Tongue (tissue), 2 donors: ENCODE results near the gene CDADC1. TPM values are rescaled to one million over a fixed set of nuclear protein-coding genes. Genes with fewer than 3 reads are reported as not detected.
"Not testable (repeated sequence)": the region's sequence is repeated elsewhere in the genome, so short reads cannot be mapped to it uniquely, and the experiment has no call there.

Experiments used
- DNase-seq: peaks from one replicate; pipeline ENCODE4 v3.0.0-alpha.2; 2015
- total RNA-seq: library from RNA; depleted of rRNA; stranded (reverse); fragments of >200 nt; gene quantifications from one replicate; pipeline ENCODE4 v1.2.3, GENCODE V29; 2014

CDADC1 gene
- total RNA-seq, 1 donor from 2014 or later, result 8.3 TPM

- no peak for DNase-seq
These were observed 68.2 kb downstream of the CDADC1 start for GRCh38 chr13:49315756-49316482.

GRCh38 chr13:49319551-49319950 is 71.8 kb downstream of the CDADC1 start:
- no peak for DNase-seq

- no peak for DNase-seq
These were observed 72.2 kb downstream of the CDADC1 start for GRCh38 chr13:49319951-49320350.

GRCh38 chr13:49320975-49321374 is 73.2 kb downstream of the CDADC1 start:
- DNase-seq, result no peak

GRCh38 chr13:49322702-49323101 is 75.0 kb downstream of the CDADC1 start:
- no peak for DNase-seq

DNA sequence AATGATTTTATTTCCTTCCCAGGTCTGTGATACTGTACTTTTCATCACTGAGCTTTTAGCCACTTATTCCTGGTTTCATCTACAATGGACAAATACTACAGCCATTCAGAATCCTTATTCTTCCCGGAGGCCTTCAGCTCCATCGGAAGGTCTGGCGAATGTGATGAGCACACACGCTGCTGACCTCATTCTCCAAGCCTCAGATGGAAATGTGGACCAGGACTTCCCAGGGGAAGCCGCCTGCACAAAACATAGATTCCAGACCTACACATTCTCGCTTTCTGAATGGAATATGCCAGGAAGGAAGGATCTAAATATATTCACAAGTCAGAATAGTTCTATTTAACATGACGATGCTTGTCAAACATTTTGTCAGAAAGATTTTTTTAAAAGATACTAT is 75.6 kb downstream of the CDADC1 start:
- no peak for DNase-seq

DNA sequence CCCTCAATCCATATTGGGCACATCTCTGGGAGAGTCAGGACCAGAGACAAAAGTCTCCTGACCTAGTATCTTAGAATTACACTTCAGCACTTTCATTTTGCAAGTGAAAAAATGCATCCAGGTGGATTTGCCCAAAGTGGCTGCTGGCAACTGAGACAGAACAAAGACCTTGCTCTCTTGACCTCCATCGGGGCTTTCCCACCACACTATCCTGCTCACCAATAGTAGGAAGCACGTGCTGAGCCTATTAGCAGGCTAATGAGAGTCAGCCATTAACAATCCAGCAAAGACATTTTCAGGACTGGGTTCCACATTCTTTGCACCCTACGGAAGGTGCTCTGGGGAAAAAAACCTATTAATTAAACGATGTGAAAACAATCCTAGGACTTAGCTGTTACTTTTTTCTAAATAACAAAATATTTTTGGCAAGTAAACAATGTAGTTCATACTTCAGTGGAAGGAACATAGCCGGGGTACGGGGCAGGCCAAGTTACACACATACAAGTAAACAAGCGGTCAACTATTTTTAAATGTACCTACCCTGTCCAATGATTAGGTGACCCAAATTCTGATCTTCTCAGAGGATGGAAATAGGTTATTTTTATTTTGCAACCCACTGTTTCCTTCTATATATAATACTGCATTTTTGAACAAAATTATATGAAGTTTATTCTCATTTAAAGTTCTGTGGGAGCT is 78.6 kb downstream of the CDADC1 start:
- DNase-seq, result no peak

DNA sequence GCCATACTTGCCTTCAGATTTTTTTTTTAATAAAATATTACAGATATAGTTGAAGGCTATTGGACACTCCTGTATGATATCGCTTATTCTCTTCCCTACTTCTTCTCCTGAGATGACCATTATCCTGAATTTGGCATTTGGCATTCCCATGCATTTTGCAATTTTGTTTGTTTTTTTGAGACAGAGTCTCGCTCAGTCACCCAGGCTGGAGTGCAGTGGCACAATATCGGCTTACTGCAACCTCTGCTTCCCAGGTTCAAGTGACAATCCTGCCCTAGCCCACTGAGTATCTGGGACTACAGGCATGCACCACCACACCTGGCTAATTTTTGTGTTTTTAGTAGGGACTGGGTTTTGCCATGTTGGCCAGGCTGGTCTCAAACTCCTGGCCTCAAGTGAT is 79.4 kb downstream of the CDADC1 start:
- not testable (repeated sequence) for DNase-seq

DNA sequence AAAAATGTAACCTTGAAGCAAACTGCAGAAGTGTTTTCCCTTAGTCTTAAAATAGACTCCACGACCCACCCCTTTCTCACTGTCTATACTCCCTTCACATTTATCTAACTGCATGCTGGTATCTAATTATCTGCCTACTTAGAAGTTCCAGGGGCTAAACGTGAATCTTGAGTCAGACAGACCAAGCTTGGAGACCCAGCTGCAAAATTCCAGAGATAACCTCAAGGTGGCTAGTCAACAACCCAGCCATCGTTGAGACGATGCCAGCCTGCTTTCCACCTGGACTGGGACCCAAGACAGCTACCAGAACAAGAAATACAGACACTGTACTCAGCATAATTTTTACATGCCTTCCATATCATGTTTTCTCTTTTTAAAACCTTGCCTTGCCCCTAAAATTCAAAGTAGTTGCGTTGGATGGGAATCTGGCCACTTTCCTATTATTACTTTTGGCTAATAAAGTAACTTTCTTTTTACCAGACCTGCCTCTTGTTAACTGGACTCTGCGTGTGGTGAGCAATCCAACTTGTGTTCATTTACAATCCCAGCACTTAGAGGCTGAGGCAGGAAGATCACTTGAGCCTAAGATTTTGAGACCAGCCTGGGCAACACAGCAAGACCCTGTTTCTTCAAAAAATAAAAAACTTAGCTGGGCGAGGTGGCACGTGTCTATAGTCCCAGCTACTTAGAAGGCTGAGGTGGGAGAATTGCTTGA is 82.3 kb downstream of the CDADC1 start:
- no peak for DNase-seq

GRCh38 chr13:49330546-49330864 is 82.8 kb downstream of the CDADC1 start:
- DNase-seq, result no peak

- DNase-seq, result no peak
These were observed 88.9 kb downstream of the CDADC1 start for GRCh38 chr13:49336655-49337054.

- DNase-seq, result no peak
These were observed 92.4 kb downstream of the CDADC1 start for GRCh38 chr13:49340161-49340560.

DNA sequence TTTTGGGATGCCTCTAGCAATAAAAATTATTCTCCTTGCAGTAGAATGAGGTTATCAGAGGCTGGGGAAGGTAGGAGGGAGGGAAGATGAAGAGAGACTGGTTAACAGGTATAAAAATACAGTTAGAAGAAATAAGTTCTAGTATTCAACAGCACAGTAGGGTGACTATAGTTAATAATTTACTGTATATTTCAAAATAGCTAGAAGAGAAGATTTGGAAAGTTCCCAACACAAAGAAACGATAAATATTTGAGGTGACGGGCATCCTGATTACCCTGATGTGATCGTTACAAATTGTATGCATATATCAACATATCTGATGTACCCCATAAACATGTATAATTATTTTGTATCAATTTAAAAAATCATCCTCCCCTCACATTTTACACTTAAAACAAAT is 93.8 kb downstream of the CDADC1 start:
- DNase-seq, result no peak

DNA sequence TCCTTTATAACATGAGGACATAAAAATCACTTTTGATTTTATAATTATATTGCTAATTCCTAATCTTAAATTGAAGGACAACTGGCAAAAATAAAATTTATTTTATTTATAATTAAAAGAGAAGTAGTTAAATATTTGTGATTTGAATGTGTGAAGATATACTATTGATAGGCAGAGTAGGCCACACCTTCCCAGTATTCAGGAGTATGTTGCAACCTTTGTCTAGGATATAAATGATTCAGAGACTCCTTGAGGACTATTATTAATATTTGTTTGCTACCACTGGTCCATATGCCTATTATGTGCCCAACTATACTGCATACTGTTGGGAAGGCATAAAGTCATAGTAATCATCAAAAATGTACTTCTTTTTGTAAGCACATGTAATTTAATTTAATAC is 94.2 kb downstream of the CDADC1 start:
- DNase-seq, result no peak

- DNase-seq, result no peak
These were observed 94.7 kb downstream of the CDADC1 start for GRCh38 chr13:49342454-49342853.

Other genes with a start within 250 kb of the CDADC1 start
- not detected for gene MLNR, start 27.6 kb upstream of the CDADC1 start, total RNA-seq
- 14.7 TPM for gene CAB39L, start 196.1 kb downstream of the CDADC1 start, total RNA-seq
- 15.1 TPM for gene SETDB2, start 196.3 kb downstream of the CDADC1 start, total RNA-seq
- gene PHF11, start 248.0 kb downstream of the CDADC1 start, total RNA-seq, result 19.4 TPM